ENCODE measurements around the gene PPWD1.
"Not testable (repeated sequence)": the region's sequence is repeated elsewhere in the genome, so short reads cannot be mapped to it uniquely, and the experiment has no call there.

The PPWD1 gene

DNA sequence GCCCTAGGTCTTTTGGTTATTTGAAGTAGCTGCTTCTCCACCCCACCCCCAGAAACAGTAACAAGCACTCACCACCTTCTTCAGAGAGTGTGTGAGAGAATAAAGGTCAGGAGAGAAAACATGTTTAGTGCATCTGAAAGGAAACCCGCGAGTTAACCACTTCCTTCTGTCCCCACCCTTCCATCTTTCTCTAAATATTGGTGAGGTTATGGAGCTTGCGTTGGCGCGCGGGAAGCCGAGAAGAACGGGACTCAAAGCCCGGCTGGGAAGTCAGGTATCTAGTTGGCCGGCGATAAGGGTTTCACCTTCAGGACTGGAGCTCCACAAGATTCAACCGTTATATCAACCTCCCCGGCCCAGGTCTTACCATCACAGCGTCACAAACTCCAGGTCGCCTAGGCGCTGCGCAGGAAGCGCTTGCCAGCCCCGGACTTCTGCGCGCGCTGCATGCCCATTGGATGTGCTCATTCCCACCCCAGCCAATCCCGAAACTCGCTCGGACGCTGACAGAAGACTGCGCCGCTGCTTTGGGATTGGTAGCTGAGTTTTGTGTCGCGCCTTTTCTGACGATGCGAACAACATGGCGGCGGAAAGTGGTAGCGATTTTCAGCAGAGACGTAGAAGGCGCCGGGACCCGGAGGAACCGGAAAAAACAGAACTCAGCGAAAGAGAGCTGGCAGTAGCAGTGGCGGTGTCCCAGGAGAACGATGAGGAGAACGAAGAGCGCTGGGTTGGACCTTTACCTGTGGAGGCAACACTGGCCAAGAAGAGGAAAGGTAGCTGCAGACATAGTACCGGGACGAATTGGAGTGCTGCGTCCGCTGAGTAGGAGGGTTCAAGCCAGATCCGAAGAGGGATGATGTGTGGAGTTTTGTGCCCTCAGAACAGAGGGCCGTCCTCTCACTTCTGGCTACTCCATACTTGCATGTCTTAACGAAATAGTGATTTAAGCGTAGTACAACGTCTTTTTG lies at the start of gene PPWD1, which contains the start of gene CENPK:
Gene PPWD1 (plus strand): TSS at position 566 of the 971 bp plus-strand sequence. CDS start 15 bp downstream, at position 581.
Gene CENPK (minus strand): TSS at position 438 of the 971 bp plus-strand sequence. CDS start 8,261 bp downstream, outside the sequence.
- DNase-seq (ENCODE audit: low read depth) = peak; percentile 93

- no peak for DNase-seq (ENCODE audit: low read depth)
These were observed 37.4 kb upstream of the PPWD1 start for GRCh38 chr5:65525726-65526125.

GRCh38 chr5:65530904-65531303 lies 32.2 kb upstream of the PPWD1 start:
- no peak for DNase-seq (ENCODE audit: low read depth)

DNA sequence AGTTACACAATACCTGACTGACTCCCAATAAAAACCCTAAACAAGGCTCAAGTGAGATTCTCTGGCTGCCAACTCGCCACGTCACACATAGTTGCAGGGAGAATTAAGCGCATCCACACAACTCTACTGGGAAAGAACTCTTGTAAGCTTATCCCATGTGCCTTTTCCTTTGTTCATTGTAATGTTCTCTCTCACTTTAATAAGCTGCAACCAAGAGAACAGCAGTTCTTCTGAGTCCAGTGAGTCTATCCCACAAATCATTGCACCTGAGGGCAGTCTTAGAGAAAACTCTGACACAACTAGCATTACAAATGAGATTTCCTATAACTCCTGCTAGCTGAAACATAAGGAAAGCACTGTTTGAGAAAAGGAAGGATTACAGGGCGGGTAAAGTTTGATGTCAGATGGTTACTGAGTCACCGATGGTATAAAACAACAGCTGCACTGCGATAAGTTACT lies 27.5 kb upstream of the PPWD1 start:
- DNase-seq (ENCODE audit: low read depth) = peak; percentile 27

DNA sequence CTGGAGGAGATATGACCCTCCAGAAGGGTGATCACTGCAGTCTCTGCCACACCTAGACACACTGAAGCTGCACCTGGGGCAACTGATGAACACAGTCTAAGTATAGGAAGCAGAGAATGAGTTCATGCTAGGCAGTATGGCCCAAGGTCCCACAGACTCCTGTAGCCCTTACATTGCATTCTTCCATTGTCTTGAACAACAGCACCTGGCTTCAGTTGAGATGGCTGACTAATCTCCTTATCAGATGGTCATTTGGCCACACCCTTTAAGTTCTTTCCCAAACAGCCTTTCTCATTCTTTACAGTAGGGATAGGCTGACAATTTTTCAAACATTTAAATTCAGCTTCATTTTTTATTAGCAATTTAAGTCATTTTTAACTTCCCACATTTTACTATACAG lies 23.3 kb upstream of the PPWD1 start:
- peak; percentile 11 for DNase-seq (ENCODE audit: low read depth)

DNA sequence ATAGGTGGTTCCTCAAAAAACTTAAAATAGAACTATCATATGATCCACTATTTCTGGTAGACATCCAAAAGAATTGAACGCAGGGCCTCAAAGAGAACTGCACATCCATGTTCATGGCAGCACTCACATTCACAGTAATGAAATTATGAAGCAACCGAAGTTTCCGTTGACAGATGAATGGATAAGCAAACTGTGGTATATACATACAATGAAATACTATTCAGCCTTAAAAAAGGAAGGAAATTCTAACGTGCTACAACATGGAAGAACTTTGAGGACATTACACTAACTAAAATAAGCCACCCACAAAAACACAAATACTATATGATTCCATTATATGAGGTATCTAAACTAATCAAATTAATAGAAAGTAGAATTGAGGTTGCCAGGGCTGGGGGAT lies 18.6 kb upstream of the PPWD1 start:
- DNase-seq (ENCODE audit: low read depth) = no peak

- DNase-seq (ENCODE audit: low read depth) = no peak
These were observed 17.0 kb upstream of the PPWD1 start for GRCh38 chr5:65546141-65546540.

- DNase-seq (ENCODE audit: low read depth) = no peak
These were observed 14.8 kb upstream of the PPWD1 start for GRCh38 chr5:65548281-65548680.

DNA sequence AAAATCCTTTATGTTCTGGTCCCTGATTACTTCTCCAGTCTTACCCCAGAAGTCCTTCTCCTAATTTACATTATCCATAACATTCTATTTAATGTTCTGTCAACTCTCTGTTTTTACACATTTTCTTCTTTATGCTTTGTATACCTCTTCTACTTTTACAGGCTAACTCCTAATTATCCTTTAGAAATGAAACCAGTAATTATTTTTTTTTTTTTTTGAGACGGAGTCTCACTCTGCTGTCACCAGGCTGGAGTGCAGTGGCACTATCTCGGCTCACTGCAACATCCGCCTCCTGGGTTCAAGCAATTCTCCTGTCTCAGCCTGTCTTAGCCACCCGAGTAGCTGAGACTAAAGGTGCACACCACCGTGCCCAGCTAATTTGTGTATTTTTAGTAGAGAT lies 9.2 kb upstream of the PPWD1 start:
- no peak for DNase-seq (ENCODE audit: low read depth)

GRCh38 chr5:65555287-65555686 lies 7.8 kb upstream of the PPWD1 start:
- peak; percentile 52 for DNase-seq (ENCODE audit: low read depth)

DNA sequence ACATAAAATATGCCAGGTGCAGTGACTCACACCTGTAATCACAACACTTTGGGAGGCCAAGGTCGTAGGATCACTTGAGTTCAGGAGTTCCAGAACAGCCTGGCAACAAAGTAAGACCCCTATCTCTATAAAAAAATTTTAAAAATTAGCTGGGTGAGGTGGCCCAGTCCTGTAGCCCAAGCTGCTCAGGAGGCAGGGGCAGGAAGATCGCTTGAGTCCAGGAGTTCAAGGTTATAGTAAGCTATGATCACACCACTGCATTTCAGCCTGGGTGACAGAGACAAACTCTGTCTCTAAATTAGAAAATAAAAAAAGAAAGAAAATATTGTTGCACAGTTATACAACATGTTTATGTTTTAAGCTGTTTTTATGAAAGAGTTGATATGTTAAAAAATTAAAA lies 6.9 kb upstream of the PPWD1 start:
- DNase-seq (ENCODE audit: low read depth) = no peak

- no peak for DNase-seq (ENCODE audit: low read depth)
These were observed 6.4 kb upstream of the PPWD1 start for GRCh38 chr5:65556718-65557117.

DNA sequence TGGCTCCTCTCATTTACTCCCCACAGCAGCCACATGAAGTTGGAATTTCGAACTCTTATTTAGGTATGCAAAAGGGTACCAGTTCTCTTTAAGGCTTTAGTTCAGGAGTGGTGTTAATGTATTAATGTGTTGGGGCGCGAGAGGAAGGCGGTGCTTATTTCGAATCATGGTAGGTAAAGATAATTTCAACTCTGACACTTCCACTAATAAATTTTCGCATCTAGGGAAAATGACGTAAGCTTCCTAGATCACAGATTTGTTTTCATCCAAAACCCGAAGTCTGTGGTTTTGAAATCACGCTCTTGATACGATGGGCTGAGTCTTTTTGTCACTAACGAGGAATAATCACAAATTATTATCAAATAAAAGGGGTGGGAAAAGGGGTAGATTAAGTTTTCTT lies 681 bp downstream of the PPWD1 start:
- peak; percentile 10 for DNase-seq (ENCODE audit: low read depth)

GRCh38 chr5:65566505-65566904 lies 3.4 kb downstream of the PPWD1 start:
- DNase-seq (ENCODE audit: low read depth) = no peak

GRCh38 chr5:65570598-65571226 lies 7.6 kb downstream of the PPWD1 start:
- DNase-seq (ENCODE audit: low read depth) = no peak

- DNase-seq (ENCODE audit: low read depth) = no peak
These were observed 14.0 kb downstream of the PPWD1 start for GRCh38 chr5:65577141-65577540.

GRCh38 chr5:65588694-65589093 lies 25.6 kb downstream of the PPWD1 start:
- DNase-seq (ENCODE audit: low read depth) = no peak

- DNase-seq (ENCODE audit: low read depth) = not testable (repeated sequence)
These were observed 38.7 kb downstream of the PPWD1 start for GRCh38 chr5:65601761-65602160.

GRCh38 chr5:65611524-65611923 lies 48.4 kb downstream of the PPWD1 start:
- peak; percentile 48 for DNase-seq (ENCODE audit: low read depth)

DNA sequence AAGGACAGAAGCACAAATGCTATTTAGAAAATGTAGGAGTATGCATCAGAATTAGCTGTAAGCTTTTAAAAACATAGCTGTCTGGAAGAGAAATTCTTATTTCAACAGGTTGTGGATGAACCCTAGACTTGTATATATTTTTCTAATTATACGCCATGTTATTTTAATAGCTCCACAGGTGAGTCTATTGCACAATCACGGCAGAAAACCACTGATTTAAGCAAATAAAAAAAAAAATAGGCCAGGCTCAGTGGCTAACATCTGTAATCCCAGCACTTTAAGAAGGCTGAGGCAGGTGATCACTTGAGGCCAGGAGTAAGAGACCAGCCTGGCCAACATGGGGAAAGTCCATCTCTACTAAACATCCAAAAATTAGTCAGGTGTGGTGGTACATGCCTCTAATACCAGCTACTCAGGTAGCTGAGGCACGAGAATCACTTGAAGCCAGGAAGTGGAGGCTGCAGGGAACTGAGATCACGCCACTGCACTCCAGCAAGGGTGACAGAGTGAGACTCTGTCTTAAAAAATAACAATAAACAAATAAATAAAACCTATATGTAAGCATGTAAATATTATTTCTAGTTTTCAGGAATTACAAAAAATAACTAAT lies 49.3 kb downstream of the PPWD1 start:
- no peak for DNase-seq (ENCODE audit: low read depth)

DNA sequence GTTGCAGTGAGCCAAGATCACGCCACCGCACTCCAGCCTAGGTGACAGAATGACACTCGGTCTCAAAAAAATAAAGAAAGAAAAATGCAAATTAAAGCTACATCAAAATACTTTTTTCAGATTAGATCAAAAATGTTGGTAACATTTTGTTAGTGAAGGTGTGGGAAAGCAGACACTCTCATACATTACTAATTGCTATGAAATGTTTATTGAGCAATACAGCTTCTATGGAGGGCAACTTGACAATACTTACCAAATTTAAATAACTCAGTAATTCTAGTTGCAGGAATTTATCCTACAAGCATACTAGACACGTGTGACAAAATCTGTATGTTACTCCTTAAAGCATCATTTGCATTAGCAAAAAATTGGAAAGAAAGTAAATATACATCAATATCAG lies 56.9 kb downstream of the PPWD1 start:
- peak; percentile 12 for DNase-seq (ENCODE audit: low read depth)

- not testable (repeated sequence) for DNase-seq (ENCODE audit: low read depth)
These were observed 58.9 kb downstream of the PPWD1 start for GRCh38 chr5:65621961-65622360.

GRCh38 chr5:65623482-65623881 lies 60.4 kb downstream of the PPWD1 start:
- peak; percentile 2 for DNase-seq (ENCODE audit: low read depth)

Measured in amniotic epithelial cell (primary cell).